HS-27A (cell line): Measurements from ENCODE around the gene CDH4.

Experiments used
- DNase-seq: peaks from one replicate; pipeline ENCODE4 v3.0.0-alpha.2; 2012; ENCODE audit warnings: low read depth, missing footprints

CDH4 gene

DNA sequence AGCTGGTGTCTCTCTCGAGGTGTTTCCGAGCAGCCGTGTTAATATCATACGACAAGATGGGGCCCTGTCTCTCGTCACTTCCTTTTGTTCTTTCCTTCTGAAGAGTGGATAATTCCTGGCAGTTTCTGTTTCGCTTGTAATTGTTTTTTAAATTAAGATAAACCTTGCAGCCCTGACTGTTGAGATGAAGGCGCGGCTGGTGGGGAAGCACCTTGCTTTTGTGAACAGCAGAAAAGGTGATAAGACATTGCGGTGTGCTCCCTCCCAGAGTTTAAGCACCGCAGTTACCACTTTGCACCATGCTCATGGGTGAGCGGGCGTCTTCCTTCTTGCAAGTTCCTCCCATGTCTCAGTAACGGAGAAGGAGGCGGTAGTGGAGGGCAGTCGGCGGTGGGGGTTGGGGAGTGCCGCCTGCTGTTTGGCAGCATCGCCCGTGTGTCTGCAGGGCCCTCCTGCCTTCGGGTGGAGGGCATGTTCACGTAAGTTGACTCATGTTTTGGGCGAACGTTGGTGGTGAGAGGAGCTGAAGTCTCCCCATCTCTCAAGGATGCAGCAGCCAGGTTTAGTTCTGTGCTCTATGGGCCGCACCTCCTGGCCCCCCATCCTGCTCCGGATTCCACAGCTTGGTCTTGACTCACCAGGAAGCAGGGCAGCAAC lies 467.8 kb downstream of the CDH4 start:
- DNase-seq = no peak

DNA sequence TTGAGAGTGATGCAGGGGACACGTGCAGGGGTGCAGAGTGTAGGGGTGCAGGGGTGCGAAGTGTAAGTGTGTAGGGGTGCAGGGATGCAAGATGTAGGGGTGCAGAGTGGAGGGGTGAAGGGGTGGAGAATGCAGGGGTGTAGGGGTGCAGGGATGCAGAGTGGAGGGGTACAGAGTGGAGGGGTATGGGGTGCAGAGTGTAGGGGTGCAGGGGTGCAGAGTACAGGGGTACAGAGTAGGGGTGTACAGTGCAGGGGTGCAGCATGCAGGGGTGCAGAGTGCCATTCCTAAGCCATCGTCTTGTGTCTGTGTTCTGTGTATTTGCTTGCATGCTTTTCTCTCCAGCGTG lies 468.3 kb downstream of the CDH4 start:
- no peak for DNase-seq

DNA sequence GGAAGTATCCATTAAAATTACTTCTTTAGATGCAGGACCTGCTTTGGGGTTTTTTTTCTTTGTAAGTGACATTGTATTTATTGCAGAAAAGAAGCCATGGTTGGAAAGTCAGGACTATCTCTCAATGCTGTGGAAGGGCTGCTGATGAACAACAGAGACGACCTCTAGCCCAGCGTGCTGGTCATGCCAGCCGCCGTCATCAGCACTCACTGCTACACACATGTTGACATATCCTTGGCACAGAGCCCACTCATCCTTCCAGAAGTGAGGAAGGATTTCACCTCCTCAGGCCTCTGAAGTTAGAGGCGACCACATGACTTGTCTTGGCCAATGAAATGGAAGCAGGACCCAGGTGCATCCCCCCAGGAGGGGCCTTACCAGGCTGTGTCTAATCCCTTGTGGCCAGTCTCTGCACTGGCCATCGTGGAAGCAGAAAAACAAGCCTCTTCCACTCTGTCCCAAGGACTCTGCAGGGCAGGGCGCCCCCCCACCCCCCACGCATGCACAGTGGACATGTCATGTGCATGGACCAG lies 470.2 kb downstream of the CDH4 start:
- DNase-seq = no peak

DNA sequence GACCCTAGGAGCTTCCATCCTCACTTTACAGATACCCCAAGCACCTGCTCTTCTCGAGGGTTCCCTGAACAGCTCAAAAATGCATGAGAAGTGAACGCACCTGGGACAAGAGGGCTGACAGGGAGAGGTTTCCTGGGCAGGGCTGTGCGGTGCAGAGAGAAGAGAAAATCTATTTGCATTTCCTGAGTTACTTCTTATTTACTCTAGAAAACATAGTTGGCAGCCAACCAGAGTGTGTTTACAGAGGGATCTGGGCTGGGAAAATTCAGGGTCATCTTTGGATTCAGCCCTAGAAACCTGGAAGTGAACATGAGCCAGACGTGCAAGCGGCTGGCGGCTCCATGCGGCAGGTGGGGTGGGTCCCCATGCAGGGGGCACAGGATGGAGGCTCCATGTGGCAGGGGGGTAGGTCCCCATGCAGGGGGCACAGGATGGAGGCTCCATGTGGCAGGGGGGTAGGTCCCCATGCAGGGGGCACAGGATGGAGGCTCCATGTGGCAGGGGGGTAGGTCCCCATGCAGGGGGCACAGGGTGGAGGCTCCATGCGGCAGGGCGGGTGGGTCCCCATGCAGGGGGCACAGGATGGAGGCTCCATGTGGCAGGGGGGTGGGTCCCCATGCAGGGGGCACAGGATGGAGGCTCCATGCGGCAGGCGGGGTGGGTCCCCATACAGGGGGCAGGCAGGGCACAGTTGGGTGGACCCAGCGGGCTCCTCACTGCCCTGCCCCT lies 471.6 kb downstream of the CDH4 start:
- DNase-seq = no peak

DNA sequence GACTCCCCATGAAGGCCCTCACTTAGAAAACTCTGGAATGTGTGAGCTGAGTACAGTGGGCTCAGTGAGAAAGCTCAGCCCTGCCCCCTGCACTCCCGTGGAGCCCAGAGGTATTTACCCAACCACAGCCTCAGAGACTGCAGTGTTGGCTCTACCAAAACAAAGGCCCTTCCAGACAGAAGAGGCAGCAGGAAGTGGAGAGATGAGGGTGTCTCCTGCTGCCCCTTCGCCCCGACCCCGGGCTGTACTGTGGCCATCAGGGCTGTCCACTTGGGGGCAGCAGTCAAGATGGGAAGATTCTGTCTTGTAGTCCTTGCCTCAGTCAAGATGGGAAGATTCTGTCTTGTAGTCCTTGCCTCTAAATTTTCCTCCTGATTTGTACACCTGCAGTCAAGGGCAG lies 472.3 kb downstream of the CDH4 start:
- no peak for DNase-seq

DNA sequence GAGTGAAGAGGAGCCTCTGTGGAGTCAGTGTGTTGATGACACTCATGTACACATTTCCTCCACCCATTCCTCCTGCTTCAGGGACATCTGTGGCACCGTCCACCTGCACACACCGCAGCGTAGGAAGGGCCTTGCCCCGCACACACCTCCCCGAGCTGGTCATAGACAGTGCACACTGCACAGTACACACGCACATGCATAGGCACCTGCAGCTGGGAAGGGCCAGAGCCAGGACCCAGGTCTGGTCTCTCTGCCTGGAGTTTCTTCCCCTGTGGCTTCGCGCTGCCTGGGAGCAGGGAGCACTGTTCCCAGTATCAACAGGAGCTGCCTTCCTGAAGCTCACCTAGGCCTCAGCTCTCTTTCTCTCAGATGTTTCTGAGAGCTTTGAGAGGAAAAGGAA lies 473.1 kb downstream of the CDH4 start:
- DNase-seq = no peak

- no peak for DNase-seq
Observed at GRCh38 chr20:61725966-61726365, 473.9 kb downstream of the CDH4 start.

GRCh38 chr20:61726979-61727378 lies 474.9 kb downstream of the CDH4 start:
- DNase-seq = no peak

DNA sequence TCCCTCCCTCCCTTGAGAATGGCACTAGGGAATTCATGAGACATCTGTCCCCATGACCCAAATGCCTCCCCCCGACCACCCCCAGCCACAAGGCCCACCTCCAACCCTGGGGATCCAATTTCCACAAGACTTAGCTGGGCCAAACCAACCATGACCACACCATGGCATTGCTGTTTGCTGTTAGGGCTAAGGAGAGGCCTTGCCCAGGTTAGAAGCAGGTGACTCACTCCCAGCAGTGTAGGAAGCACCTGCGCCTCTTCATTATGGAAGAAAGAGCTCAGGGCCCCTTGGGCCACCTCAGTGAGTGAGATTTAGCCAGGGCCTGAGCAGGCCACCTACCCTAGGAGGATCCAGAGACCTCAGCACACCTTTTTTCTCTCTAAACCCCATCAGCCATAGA lies 475.7 kb downstream of the CDH4 start:
- no peak for DNase-seq

- DNase-seq = no peak
Observed at GRCh38 chr20:61728326-61728725, 476.3 kb downstream of the CDH4 start.

DNA sequence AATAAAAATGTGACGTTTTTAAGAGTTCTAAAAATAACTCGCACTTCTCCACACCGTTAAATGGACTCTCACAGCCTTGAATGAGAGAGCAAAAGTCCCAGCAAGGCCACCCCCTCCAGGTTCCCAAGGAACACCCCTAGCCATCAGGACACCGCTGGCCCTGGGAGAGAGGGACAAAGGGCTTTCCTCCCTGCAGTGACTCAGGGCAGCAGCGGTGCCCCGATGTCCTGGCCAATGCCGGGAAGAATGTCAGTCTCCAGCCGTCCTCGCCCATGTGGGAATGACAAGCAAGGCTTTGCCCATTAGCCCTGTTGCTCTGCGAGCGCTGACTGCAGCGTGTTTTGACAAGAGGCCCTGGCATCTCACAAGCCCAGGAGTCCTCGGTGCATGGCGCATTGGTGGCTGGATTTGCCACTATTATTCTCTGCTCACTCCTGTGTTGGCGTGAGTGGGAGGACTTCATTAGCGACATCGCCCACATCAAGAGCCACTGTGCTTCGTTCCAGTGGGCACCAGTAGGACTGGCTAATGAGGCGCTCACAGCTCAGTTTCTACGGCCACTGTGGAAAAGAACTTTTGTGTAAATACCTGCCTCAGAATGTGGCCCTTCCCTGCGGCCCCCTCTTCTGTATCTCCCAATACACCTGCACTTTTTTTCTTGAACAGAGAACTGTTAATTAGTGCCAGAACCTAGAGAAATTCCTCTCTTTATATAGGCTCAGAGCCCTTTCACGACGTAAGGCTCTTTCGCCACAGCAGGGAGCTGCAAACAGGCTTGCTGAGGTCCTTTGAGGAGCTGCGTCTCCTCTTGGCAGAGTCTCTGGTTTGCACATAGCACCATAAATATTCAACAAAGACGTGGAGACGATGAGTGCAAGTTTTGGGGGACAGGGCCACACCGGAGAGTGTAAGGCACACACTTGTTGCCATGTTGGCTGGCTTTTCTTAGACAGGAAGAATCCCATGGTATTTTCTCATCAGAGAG lies 477.0 kb downstream of the CDH4 start:
- no peak for DNase-seq

DNA sequence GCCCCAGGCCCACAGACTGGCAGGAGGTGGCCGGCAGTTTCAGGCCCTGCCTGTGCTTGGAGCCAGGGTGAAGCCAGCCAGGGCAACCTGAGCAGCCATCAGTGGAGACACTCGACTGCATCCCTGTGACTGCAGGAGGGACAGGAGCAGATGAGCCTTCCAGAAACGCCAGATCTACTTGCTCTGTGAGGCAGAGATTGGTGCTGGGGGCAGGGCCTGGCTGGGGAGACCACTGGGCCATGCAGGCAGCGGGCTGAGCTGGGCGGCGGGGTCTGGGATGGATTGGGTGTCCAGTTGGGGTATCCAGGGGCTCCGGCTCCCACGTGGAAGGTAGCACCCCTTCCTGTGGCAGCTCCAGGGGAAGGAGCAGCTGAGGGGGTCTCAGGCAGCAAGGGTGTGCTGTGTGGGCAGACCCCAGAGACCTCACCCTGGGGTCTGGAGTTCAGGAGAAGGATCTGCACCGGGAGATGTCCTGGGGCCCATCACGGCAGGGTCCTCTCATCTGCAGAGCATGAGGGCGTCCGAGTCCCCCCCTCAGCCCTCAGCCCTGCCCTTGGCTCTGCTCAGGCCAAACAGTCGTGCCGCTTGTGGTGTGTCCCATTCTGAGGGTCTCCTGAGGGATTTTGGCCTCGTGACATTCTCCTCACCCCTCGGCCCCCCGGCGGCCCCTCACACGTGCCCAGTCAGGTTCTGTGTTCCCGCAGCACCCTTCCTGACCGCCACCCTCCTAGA lies 478.7 kb downstream of the CDH4 start:
- DNase-seq = no peak

DNA sequence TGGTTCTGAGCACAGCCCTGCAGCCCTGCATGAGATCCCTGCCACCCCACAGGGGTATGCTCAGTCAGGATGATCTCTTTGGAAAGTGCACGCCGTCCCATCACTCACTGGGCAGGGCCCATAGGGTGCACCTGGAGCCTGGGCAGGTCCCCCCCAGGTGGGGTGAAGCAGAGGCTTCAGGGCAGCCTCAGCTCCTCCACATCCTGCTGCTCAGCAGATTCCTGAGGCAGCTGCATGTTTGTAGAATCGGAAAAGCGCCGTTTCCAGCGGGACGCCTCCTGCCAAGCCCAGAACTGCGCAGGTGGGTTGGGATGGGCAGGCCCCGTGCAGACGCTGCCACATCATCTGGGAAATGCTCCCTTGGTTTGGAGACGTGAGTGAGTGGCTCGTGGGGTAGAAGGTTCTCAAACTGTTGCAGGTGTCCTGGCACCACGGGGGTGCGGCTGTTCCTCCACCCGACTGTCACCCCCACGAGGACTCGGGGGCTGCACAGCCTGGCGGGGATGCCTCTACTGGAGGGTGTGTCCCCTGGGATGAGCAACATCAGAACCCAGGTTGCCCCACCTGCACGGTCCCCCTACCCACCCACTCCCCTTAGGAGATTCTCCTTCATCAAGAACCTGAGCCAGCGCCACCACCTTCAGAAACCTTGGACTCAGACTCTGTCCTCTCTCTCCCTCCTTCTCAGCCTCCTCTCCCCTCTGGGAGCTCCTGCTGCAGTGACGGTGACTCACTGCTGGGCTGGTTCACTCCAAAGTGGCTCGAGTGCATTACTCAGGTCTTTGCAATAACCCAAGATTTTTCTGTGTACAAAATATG lies 479.5 kb downstream of the CDH4 start:
- DNase-seq = no peak

GRCh38 chr20:61732511-61733210 lies 480.6 kb downstream of the CDH4 start:
- no peak for DNase-seq

- no peak for DNase-seq
Observed at GRCh38 chr20:61733216-61733615, 481.2 kb downstream of the CDH4 start.

DNA sequence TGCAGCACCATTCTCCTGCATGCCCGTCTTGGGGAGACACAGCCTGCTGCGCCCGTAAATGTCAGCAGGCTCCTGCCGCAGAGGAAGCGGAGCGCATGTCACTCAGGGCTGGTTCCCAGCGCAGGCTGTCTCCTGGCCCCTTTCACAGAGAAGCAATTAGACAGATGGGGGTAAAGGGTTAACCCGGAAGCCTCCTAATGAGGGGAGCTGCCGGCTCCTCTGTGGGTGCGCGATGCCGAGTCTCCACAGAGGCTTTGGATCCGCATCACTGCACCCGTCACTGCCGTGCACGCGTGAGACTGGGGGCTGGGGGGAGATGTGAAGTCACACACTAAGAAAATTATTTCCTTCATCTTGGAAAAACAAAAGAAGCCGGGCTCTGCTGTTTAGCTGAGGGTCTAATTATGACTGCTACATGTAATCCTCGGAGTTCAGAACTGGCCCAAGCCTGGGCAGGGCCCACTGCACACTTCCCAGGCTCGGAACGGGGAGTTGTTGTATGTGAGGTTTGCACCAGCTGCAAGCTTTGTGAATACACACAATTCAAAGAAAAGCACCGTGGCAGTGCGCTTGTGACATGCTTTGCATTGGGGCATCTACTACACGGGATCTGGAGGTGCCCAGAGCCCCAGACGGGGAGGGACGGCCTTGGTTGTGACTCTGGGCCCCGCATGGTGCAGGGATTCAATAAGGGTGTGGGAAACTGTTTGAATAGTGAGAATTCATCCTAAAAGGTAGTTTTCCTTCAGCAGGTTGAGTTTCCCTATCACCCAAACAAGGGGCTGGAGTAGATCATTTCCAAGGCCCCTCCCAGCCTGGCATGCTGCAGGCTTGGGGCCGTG lies 482.1 kb downstream of the CDH4 start:
- no peak for DNase-seq

DNA sequence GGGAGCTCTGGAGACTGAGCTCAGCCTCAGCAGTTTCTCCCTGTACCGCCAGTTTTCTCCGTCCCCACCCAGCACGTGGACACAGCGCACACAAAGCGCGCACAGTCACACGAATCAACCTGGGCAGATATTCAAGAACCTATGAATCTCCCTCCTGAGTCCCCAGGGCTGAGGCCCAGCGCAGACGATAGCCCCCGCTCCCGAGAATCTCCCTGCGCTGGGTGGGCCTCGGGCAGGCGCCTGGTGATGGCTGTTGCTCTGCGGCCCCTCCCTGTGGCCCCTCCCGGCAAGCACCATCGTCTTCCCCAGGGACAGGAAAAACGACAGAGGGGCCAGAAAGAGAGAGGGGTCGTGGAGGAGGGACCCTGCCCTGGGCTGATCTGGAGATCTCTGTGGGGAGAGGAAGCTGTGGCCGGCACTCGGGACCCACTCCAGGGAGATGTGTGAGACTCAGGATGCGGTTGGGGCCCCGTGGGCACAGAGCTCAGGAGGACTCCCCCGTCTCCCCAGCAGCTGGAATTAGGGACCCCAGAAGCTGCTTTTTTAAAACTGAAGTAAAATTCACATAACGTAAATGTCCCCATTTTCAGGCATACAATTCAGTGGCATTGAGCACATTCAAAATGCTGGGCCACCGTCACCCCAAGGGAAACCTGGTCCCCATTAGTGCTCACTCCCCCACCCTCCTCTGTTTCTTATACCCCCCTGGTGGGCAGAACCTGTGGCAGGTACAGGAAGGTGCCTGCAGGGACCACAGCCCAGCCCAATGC lies 482.9 kb downstream of the CDH4 start:
- no peak for DNase-seq

- DNase-seq = no peak
Observed at GRCh38 chr20:61735503-61735785, 483.4 kb downstream of the CDH4 start.
